Progenitor cell of endocrine pancreas (in vitro differentiated cells): ENCODE results near the gene NUP153. TPM values are rescaled to one million over a fixed set of nuclear protein-coding genes. Genes with fewer than 3 reads are reported as not detected.

ENCODE experiments used
- DNase-seq: peaks from one replicate; pipeline ENCODE4 v3.0.0; 2021; ENCODE audit warnings: low spot score; ENCODE audit not compliant: unreplicated experiment
- H3K27ac Mint-ChIP-seq: 2 replicates; pipeline ENCODE4 v1.8.0; 2021; ENCODE audit warnings: mild to moderate bottlenecking, moderate library complexity, mixed read lengths
- H3K27me3 Mint-ChIP-seq: 2 replicates; pipeline ENCODE4 v1.8.0; 2021; ENCODE audit warnings: mixed read lengths
- H3K36me3 Mint-ChIP-seq: 2 replicates; pipeline ENCODE4 v1.8.0; 2022; ENCODE audit warnings: mixed read lengths; ENCODE audit not compliant: insufficient read depth
- H3K4me1 Mint-ChIP-seq: 2 replicates; pipeline ENCODE4 v1.8.0; 2021; ENCODE audit warnings: low read depth, mixed read lengths
- H3K4me3 Mint-ChIP-seq: 2 replicates; pipeline ENCODE4 v1.8.0; 2021; ENCODE audit warnings: low read depth, mild to moderate bottlenecking, moderate library complexity, mixed read lengths
- H3K9me3 Mint-ChIP-seq: 2 replicates; pipeline ENCODE4 v1.8.0; 2021; ENCODE audit warnings: low read depth, mixed read lengths
- CTCF ChIP-seq: fragments of 200-600 bp; sonication (generic); IDR thresholded peaks from one replicate; pipeline ENCODE4 v1.5.0; 2021; ENCODE audit warnings: antibody characterized with exemption, mild to moderate bottlenecking; ENCODE audit not compliant: unreplicated experiment
- total RNA-seq: library from RNA; stranded (reverse); gene quantifications from 2 replicates; pipeline ENCODE4 v1.2.1, GENCODE V29; 2021

Gene NUP153
- total RNA-seq, 1 donor from 2014 or later = 50.3 TPM

GRCh38 chr6:17602888-17603287, 103.8 kb downstream of the NUP153 start:
- no peaks in the 10 kb centered on the region for H3K9me3 Mint-ChIP-seq
- peaks cover 13% of the 10 kb centered on the region for H3K4me1 Mint-ChIP-seq
- H3K36me3 Mint-ChIP-seq = peaks cover 15% of the 10 kb centered on the region
- no peak for DNase-seq
- no peak overlapping the region for H3K27ac Mint-ChIP-seq
- TF ChIP-seq CTCF = no peak
- no peaks in the 10 kb centered on the region for H3K27me3 Mint-ChIP-seq
- H3K4me3 Mint-ChIP-seq = peak overlapping the region; percentile 11

- Mint-ChIP-seq H3K4me1 (peaks cover 13% of the 10 kb centered on the region), H3K9me3 (no peaks in the 10 kb centered on the region), H3K36me3 (peaks cover 11% of the 10 kb centered on the region), H3K27ac (peak overlapping the region; percentile 80), H3K27me3 (no peaks in the 10 kb centered on the region), H3K4me3 (peak overlapping the region; percentile 76)
- TF ChIP-seq CTCF = no peak
- DNase-seq = no peak
Observed at GRCh38 chr6:17601386-17601703, 105.4 kb downstream of the NUP153 start.

GRCh38 chr6:17600527-17601385, 106.0 kb downstream of the NUP153 start:
- Mint-ChIP-seq H3K4me1 (peaks cover 13% of the 10 kb centered on the region), H3K27me3 (no peaks in the 10 kb centered on the region), H3K9me3 (no peaks in the 10 kb centered on the region), H3K27ac (peak overlapping the region; percentile 80), H3K36me3 (peaks cover 9% of the 10 kb centered on the region), H3K4me3 (peak overlapping the region; percentile 76)
- peak; percentile 53 for DNase-seq
- no peak for TF ChIP-seq CTCF

- H3K4me1 Mint-ChIP-seq = peaks cover 13% of the 10 kb centered on the region
- peak within 1 kb of the TSS; percentile 76 for H3K4me3 Mint-ChIP-seq
- TF ChIP-seq CTCF = peak; percentile 55
- H3K27me3 Mint-ChIP-seq = no peaks in the 10 kb centered on the region
- peak; percentile 88 for DNase-seq
- H3K9me3 Mint-ChIP-seq = no peaks in the 10 kb centered on the region
- H3K36me3 Mint-ChIP-seq = peaks cover 5% of the 10 kb centered on the region
- H3K27ac Mint-ChIP-seq = peak within 1 kb of the TSS; percentile 94
Observed at GRCh38 chr6:17599877-17600526, 106.7 kb downstream of the NUP153 start, which contains the start of gene FAM8A1. TSS of gene FAM8A1 (plus strand) at chr6:17600302. CDS start at chr6:17600410, 108 bp downstream.

- no peak for DNase-seq
- Mint-ChIP-seq H3K27ac (no peak overlapping the region), H3K27me3 (no peaks in the 10 kb centered on the region), H3K9me3 (no peaks in the 10 kb centered on the region), H3K4me3 (no peak overlapping the region), H3K4me1 (peaks cover under 1% of the 10 kb centered on the region), H3K36me3 (no peaks in the 10 kb centered on the region)
- no peak for TF ChIP-seq CTCF
Observed at GRCh38 chr6:17596085-17596484, 110.6 kb downstream of the NUP153 start.
